Right atrium auricular region (tissue), 2 donors: ENCODE measurements around the gene YBEY. TPM values are rescaled to one million over a fixed set of nuclear protein-coding genes. Genes with fewer than 3 reads are reported as not detected.

Source experiments
- DNase-seq: peaks from one replicate; pipeline ENCODE4 v3.0.0-alpha.2; 2019; ENCODE audit warnings: low spot score
- H3K27ac ChIP-seq, 2 donors: fragments of 200-600 bp; sonication (generic); 1 replicate in 1 of 2; 2 replicates in 1 of 2; pipeline ENCODE4 v1.5.1; 2016 to 2019
- H3K27me3 ChIP-seq, 2 donors: fragments of 200-600 bp; sonication (generic); one replicate each; pipeline versions ENCODE4 v1.5.1 to v1.6.0; 2017 to 2019
- H3K36me3 ChIP-seq: fragments of 200-600 bp; sonication (generic); one replicate; pipeline ENCODE4 v1.5.1; 2016
- H3K4me1 ChIP-seq, 2 donors: fragments of 200-600 bp; sonication (generic); one replicate each; pipeline versions ENCODE4 v1.5.1 to v1.6.0; 2017 to 2019
- H3K4me3 ChIP-seq, 2 donors: fragments of 200-600 bp; sonication (generic); 1 replicate in 1 of 2; 2 replicates in 1 of 2; pipeline ENCODE4 v1.5.1; 2017 to 2019; ENCODE audit warnings: mild to moderate bottlenecking in 1 of 2, moderate library complexity in 1 of 2
- H3K9me3 ChIP-seq, 2 donors: fragments of 200-600 bp; sonication (generic); one replicate each; pipeline ENCODE4 v1.5.1; 2019
- total RNA-seq, 2 donors: library from RNA; depleted of rRNA; stranded (reverse); fragments of >200 nt; gene quantifications; one replicate each; pipeline ENCODE4 v1.1.0, GENCODE V29; 2016
- TF ChIP-seq, protein P1 (sequence below), 2 donors: fragments of 200-600 bp; sonication (generic); IDR thresholded peaks; one replicate each; pipeline ENCODE4 v1.5.1; 2019; ENCODE audit warnings: antibody characterized with exemption in 2 of 2

YBEY gene
- total RNA-seq, 2 donors from 2014 or later, result 11.0 to 22.1 TPM

DNA sequence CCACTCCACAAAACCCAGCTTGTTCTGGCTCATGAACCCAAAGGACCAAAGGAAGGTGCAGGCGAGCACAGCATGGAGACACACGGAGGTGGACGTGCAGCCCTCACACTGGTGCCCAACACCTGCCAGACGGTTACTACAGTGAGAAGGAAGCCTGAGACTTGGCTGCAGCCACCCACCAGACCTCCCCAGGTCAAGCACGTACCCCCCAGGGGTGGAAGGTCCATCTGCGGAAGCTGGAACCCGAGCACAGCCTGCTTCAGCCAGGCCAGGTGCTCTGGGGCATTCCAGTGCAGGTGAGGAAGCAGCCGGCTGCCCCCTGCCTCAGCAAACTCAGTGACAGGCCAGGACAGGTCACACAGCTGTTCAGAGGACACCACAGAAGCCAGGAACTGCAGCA lies 41.5 kb upstream of the YBEY start:
- peaks cover 90% of the 10 kb centered on the region for H3K36me3 ChIP-seq
- TF ChIP-seq, protein P1, sequence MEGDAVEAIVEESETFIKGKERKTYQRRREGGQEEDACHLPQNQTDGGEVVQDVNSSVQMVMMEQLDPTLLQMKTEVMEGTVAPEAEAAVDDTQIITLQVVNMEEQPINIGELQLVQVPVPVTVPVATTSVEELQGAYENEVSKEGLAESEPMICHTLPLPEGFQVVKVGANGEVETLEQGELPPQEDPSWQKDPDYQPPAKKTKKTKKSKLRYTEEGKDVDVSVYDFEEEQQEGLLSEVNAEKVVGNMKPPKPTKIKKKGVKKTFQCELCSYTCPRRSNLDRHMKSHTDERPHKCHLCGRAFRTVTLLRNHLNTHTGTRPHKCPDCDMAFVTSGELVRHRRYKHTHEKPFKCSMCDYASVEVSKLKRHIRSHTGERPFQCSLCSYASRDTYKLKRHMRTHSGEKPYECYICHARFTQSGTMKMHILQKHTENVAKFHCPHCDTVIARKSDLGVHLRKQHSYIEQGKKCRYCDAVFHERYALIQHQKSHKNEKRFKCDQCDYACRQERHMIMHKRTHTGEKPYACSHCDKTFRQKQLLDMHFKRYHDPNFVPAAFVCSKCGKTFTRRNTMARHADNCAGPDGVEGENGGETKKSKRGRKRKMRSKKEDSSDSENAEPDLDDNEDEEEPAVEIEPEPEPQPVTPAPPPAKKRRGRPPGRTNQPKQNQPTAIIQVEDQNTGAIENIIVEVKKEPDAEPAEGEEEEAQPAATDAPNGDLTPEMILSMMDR (IDR thresholded peaks at IDR 0.05), result no peak
- DNase-seq, result no peak
- H3K27me3 ChIP-seq, result no peaks in the 10 kb centered on the region
- H3K4me1 ChIP-seq, result no peaks in the 10 kb centered on the region
- no peak overlapping the region for H3K4me3 ChIP-seq
- H3K27ac ChIP-seq, result no peak overlapping the region
- H3K9me3 ChIP-seq, result no peaks in the 10 kb centered on the region

DNA sequence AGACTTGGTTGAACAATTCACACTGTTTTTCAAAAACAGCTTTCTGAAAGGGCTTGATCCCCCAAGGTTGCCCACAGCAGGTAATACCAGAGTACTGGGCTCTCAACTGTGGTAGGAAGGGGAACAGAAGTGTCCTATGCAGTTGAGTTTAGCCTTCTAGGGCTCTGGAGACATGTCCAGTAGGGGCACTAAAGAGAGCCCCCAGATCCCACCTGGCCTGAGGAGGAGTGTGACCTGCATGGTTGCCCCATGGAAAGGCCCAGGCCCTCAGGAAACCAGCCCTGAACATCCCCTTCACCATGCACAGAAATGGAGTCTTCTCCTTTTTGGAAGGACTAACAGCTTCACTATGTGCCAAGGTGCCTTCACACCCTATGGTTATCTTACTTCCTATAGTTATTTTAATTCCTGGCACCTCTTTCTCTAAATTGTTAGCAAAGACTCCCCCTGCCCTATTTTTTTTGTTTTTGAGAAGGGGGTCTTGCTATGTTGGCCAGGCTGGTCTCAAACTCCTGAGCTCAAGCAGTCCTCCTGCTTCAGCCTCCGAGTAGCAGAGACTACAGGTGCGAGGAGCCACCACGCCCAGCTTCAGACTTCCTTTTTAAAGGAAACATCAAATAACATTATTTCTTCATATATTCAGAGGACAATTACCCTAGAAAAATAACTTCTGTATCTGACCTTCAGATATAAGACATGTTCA lies 40.8 kb upstream of the YBEY start:
- Histone ChIP-seq H3K27me3 (no peaks in the 10 kb centered on the region), H3K4me1 (no peaks in the 10 kb centered on the region), H3K9me3 (no peaks in the 10 kb centered on the region), H3K4me3 (no peak overlapping the region), H3K36me3 (peaks cover 90% of the 10 kb centered on the region), H3K27ac (no peak overlapping the region)
- TF ChIP-seq, protein P1 (IDR thresholded peaks at IDR 0.05), result no peak
- no peak for DNase-seq

DNA sequence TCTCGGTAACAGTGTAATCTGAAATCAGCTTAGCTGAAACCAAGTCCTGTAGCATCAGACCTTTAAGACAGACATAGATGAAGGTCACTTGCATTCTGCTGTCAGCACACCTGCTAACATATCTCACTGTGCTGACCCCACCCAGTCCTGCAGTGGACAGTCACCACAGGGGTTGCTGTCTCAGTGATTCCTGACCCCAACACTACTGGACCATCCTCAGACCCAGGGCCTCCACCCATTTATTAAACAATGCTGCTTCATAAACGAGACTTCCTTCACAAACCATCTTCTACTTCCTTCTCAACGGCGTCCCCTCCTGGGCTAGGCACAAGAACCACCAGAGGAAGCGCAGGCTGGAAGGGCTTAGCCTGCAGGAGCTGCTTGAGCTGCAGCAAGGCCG lies 39.8 kb upstream of the YBEY start:
- H3K4me1 ChIP-seq, result no peaks in the 10 kb centered on the region
- peaks cover 90% of the 10 kb centered on the region for H3K36me3 ChIP-seq
- TF ChIP-seq, protein P1 (IDR thresholded peaks at IDR 0.05), result no peak

DNA sequence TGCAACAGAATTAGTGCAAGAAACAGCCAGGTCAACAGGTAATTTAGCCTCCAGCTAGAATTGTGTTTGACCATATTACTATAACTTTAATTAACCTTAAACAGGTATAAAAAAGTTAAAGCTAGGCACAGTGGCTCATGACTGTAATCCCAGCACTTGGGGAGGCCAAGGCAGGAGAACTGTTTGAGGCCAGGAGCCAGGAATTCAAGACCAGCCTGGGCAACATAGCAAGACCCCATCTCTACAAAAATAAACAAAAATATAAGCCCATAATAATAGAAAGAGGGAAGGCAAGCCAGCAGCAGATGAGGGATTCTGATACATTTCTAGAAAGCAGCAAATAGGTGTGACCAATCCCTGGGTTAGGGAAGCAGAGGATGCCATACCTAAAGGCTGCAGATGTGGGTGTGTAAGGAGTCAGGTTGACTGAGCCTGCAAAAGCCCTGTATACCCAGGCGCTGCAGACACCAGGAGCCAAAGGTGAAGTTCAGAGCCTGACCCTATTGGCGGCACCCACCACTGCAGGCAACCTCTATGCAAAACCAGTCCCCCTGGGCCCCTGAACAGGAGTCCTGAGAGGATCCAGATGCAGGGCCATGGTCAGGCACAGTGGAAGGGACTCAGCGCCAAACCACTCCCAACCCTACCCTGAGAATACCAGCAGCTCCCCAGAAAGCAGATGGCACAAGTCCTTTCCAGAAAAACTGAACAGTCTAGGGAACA lies 38.3 kb upstream of the YBEY start:
- Histone ChIP-seq H3K27ac (no peak overlapping the region), H3K36me3 (peaks cover 89% of the 10 kb centered on the region), H3K4me3 (no peak overlapping the region), H3K27me3 (no peaks in the 10 kb centered on the region), H3K9me3 (no peaks in the 10 kb centered on the region), H3K4me1 (no peaks in the 10 kb centered on the region)
- TF ChIP-seq, protein P1 (IDR thresholded peaks at IDR 0.05), result no peak
- no peak for DNase-seq

More for the DNA sequence above, 39.8 kb upstream of the YBEY start:
- Histone ChIP-seq H3K27ac (no peak overlapping the region), H3K27me3 (no peaks in the 10 kb centered on the region), H3K9me3 (no peaks in the 10 kb centered on the region), H3K4me3 (no peak overlapping the region)
- DNase-seq, result no peak

DNA sequence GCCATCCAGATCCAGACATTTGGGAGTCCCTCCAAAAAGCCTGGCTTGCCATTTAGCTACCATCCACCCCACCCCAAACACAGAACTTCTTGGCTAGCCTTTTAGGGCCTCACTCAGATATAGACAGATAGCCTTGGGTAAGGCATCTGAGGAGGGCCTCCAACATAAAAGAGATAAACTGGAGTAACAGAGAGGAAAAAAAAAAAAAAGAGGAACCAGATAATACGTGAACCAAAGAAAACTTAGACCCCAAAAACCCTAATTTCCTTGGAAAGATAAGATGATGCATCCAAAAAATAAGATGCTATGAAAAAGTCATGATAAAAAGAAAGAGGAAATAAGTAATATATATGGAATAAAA lies 37.7 kb upstream of the YBEY start:
- Histone ChIP-seq H3K9me3 (no peaks in the 10 kb centered on the region), H3K4me1 (no peaks in the 10 kb centered on the region), H3K36me3 (peaks cover 89% of the 10 kb centered on the region), H3K27me3 (no peaks in the 10 kb centered on the region), H3K4me3 (no peak overlapping the region), H3K27ac (no peak overlapping the region)
- no peak for DNase-seq
- TF ChIP-seq, protein P1 (IDR thresholded peaks at IDR 0.05), result no peak
